ENCODE data around the gene GRB7.
"Not testable (repeated sequence)": the region's sequence is repeated elsewhere in the genome, so short reads cannot be mapped to it uniquely, and the experiment has no call there.

GRB7 gene

DNA sequence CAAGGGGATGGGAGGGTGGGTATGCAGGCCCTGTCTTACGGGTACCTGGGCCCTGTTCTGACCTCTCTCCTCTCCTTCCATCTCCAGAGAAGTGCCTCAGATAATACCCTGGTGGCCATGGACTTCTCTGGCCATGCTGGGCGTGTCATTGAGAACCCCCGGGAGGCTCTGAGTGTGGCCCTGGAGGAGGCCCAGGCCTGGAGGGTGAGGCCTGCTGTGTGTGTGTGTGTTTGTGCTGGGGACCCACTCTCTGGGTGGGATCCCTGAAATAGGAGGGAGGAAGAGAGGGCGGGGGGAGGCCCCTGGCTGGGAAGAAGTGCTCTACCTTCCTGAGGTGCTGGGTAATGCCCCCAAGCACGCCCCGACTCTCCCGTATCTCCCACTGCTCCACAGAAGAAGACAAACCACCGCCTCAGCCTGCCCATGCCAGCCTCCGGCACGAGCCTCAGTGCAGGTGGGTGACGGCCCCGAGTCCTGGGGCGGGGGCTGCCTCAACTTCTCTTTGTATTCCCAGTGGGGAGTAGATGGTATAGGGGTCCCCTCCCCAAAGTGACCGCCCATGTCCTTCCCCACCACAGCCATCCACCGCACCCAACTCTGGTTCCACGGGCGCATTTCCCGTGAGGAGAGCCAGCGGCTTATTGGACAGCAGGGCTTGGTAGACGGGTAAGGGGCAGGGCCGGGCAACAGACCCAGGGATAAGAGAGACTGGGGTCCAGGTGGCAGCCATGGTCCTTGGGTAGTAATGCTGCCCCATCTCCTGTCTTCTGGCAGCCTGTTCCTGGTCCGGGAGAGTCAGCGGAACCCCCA is 7.8 kb downstream of the GRB7 start:
- peaks cover 2% of the 10 kb centered on the region for H3K4me1 Mint-ChIP-seq

DNA sequence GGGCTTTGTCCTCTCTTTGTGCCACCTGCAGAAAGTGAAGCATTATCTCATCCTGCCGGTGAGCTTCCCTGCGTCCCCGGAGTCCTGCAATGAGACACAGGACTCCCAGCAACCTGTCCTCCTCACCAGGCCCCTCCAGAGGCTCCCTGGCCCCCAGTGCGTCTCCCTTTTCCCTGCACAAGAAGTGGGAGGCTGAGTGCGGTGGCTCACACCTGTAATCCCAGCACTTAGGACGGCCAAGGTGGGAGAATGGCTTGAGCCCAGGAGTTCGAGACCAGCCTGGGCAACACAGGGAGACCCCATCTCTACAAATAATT is 8.4 kb downstream of the GRB7 start:
- Mint-ChIP-seq H3K4me1 (no peaks in the 10 kb centered on the region), H3K27me3 (peaks cover 8% of the 10 kb centered on the region), H3K4me3 (no peak overlapping the region), H3K36me3 (no peaks in the 10 kb centered on the region), H3K27ac (no peak overlapping the region), H3K9me3 (no peaks in the 10 kb centered on the region)
- ATAC-seq (ENCODE audit: low read depth): no peak
- no peak for DNase-seq (ENCODE audit: low spot score in 2 of 2)

More for the DNA sequence above, 7.8 kb downstream of the GRB7 start:
- H3K4me3 Mint-ChIP-seq: no peak overlapping the region
- no peak overlapping the region for H3K27ac Mint-ChIP-seq
- H3K27me3 Mint-ChIP-seq: peaks cover 10% of the 10 kb centered on the region
- H3K36me3 Mint-ChIP-seq: no peaks in the 10 kb centered on the region
- ATAC-seq (ENCODE audit: low read depth) (no peak), DNase-seq (ENCODE audit: low spot score in 2 of 2) (no peak)
- no peaks in the 10 kb centered on the region for H3K9me3 Mint-ChIP-seq

DNA sequence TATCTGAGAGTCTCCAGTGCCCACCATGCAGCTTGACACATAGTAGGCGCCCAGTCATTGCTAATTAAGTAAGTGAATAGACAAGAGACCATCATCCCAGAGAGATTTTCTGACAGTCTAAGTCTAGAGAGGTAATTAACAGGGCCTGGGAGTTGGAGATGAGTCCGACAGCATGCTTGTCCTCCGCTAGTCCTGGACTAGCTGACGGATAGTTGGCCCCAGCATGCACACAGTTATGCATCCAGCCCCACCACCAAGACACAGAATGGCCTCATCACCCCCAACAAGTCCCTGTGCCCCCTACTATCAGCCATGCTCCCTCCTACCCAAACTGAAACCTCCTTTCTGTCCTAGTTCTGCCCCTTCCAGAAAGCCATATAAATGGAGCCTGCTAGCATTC is 10.0 kb downstream of the GRB7 start:
- Mint-ChIP-seq H3K4me3 (no peak overlapping the region), H3K27me3 (peaks cover 5% of the 10 kb centered on the region), H3K4me1 (peaks cover 3% of the 10 kb centered on the region), H3K27ac (no peak overlapping the region), H3K36me3 (no peaks in the 10 kb centered on the region), H3K9me3 (no peaks in the 10 kb centered on the region)
- no peak for ATAC-seq (ENCODE audit: low read depth)
- no peak for DNase-seq (ENCODE audit: low spot score in 2 of 2)

DNA sequence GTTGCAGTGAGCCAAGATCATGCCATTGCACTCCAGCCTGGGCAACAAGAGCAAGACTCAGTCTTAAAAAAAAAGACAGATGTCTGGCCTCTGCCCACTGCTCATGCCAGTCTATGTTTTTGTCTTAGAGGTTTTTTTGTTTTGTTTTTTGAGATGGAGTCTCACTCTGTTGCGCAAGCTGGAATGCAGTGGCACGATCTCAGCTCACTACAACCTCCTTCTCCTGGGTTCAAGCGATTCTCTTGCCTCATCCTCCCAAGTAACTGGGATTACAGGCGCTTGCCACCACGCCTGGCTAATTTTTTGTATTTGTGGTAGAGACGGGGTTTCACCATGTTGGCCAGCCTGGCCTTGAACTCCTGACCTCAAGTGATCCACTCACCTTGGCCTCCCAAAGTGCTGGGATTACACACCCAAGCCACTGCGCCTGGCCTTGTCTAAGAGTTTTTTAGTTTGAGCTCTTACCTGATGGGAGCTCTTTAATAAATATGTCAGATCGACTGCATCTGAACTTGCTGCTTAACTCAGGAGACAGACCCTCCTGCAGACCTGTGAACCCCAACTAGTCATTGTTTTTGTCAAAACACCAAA is 10.8 kb downstream of the GRB7 start:
- H3K9me3 Mint-ChIP-seq; H3K27ac Mint-ChIP-seq; H3K36me3 Mint-ChIP-seq; H3K4me1 Mint-ChIP-seq; ATAC-seq (ENCODE audit: low read depth); H3K27me3 Mint-ChIP-seq; H3K4me3 Mint-ChIP-seq; DNase-seq (ENCODE audit: low spot score in 2 of 2): not testable (repeated sequence)

DNA sequence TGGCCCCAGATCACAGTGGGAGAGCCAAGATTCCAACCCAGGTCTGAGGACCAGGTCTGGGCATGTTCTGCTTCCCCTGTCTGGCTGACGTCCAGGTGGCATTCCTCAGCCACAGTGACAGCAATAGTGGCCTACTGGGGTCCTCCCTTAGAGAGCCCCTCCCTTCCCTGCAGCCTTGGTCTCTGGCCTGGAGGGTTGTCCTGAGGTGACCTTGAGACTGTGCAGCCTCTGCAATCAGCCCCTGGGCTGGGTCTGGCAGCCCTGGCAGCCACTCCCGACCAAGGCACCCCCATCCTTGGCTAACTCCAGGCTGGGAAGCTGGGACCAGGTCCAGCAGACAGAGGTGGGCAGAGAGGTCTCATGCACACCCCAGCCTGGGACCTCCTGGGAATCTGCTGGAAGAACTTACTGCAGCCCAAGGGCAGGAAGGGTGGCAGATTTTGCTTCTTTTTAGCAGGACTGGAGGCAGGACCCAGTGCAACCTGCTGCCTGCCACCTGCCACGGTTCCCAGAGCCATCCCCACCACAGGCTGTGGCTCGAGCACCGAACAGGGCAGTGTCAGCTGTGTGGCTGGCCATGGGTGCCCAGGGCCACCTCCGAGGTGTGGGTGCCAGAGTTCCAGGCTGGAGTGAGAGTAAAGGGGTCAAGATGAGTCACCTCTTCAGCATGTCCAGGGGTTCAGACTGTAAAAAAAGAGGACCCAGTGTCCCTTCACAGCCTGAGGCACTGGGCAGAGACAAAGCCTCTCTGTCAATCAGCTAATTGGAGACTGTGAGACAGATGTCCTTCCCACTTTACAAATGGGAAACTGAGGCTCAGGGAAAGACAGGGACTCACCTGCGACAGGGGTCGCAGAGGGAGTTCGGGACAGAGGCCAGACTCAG is 12.6 kb downstream of the GRB7 start:
- H3K27ac Mint-ChIP-seq: no peak overlapping the region

DNA sequence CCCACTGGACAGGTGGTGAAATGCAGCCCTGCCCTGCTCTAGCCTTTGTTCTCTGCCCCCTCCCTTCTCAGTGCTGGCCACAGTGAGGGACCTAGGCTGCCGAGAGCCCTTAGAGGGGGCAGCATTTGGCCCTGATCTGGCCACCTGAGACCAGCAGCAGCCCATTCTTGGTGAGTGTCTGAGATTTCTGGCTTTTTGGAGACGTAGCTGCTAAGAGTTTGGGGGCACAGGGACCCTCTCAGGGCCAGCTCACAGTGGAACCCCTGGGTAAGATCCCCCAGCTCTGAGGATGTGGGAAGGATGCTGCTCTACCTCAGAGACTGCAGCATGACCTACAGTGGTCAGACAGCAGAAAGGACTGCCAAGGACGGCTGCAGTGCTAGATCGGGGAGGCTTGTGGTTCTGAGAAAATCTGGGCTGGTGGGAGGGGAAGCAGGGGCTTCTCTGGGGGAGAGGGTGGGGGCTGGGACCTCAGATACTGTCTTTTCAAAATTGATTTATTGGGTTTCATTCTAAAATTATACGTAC is 13.3 kb downstream of the GRB7 start:
- no peak for DNase-seq (ENCODE audit: low spot score in 2 of 2)
- Mint-ChIP-seq H3K27ac (no peak overlapping the region), H3K4me3 (no peak overlapping the region), H3K9me3 (no peaks in the 10 kb centered on the region), H3K4me1 (peaks cover 17% of the 10 kb centered on the region), H3K36me3 (no peaks in the 10 kb centered on the region), H3K27me3 (no peaks in the 10 kb centered on the region)
- ATAC-seq (ENCODE audit: low read depth): no peak

More for the DNA sequence above, 12.6 kb downstream of the GRB7 start:
- ATAC-seq (ENCODE audit: low read depth) (no peak), DNase-seq (ENCODE audit: low spot score in 2 of 2) (no peak)
- Mint-ChIP-seq H3K4me3 (no peak overlapping the region), H3K4me1 (peaks cover 10% of the 10 kb centered on the region), H3K9me3 (no peaks in the 10 kb centered on the region), H3K27me3 (no peaks in the 10 kb centered on the region), H3K36me3 (no peaks in the 10 kb centered on the region)

DNA sequence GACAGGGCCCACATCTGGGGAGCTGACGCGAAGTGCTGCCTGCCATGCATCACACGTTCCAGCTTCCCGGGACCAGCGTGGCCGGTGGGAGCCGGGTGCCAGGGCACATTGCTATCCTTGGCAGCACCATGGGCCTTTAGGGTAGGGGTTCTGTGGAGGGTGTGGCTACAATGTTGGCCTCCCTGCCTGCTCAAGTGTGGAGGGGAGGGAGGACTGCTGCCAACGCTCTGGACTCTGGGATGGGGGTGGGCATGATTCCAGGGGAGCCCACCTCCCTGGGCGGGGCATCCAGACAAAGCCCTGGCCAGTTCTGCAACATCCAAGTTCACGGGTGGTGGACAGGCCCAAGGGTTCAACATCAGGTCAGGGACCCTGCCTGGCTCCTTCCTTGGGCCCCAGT is 13.9 kb downstream of the GRB7 start:
- no peak overlapping the region for H3K4me3 Mint-ChIP-seq
- no peaks in the 10 kb centered on the region for H3K27me3 Mint-ChIP-seq
- ATAC-seq (ENCODE audit: low read depth): no peak
- DNase-seq (ENCODE audit: low spot score in 2 of 2): no peak
- H3K36me3 Mint-ChIP-seq: no peaks in the 10 kb centered on the region
- H3K27ac Mint-ChIP-seq: no peak overlapping the region
- peaks cover 22% of the 10 kb centered on the region for H3K4me1 Mint-ChIP-seq
- no peaks in the 10 kb centered on the region for H3K9me3 Mint-ChIP-seq

DNA sequence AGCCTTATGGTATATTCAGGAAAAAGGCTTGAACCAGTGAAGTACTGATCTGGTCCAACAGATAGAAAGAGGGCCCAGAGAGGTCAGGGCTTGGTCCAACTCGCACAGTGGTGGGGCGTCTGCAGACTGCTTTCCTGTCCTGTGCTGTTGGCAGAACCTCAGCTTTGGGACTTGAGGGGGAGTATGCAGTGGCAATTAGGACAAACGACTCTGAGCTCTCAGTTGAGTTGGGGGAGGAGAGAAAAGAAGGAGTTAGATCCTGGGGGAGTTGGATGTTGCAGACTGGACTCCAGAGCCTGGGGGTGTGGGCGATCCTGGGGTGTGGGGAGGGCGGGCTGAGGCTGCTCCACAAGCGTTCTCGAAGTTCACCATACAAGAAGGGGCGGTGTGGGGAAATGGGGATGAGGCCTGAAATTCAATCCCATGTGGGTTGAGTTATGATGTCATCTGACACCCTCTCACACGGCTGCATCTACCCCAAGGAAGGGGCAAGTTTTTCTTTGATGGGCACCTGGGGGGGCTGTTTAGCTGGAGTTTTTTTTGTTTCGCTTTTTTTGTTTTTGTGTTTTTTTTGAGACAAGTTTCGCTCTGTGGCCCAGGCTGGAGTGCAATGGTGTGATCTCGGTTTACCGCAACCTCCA is 14.6 kb downstream of the GRB7 start:
- H3K27me3 Mint-ChIP-seq: no peaks in the 10 kb centered on the region
- no peaks in the 10 kb centered on the region for H3K36me3 Mint-ChIP-seq
- peak overlapping the region; percentile 66 for H3K4me3 Mint-ChIP-seq
- H3K9me3 Mint-ChIP-seq: no peaks in the 10 kb centered on the region
- no peak for DNase-seq (ENCODE audit: low spot score in 2 of 2)
- ATAC-seq (ENCODE audit: low read depth): no peak
- peak overlapping the region; percentile 66 for H3K27ac Mint-ChIP-seq
- peaks cover 28% of the 10 kb centered on the region for H3K4me1 Mint-ChIP-seq

DNA sequence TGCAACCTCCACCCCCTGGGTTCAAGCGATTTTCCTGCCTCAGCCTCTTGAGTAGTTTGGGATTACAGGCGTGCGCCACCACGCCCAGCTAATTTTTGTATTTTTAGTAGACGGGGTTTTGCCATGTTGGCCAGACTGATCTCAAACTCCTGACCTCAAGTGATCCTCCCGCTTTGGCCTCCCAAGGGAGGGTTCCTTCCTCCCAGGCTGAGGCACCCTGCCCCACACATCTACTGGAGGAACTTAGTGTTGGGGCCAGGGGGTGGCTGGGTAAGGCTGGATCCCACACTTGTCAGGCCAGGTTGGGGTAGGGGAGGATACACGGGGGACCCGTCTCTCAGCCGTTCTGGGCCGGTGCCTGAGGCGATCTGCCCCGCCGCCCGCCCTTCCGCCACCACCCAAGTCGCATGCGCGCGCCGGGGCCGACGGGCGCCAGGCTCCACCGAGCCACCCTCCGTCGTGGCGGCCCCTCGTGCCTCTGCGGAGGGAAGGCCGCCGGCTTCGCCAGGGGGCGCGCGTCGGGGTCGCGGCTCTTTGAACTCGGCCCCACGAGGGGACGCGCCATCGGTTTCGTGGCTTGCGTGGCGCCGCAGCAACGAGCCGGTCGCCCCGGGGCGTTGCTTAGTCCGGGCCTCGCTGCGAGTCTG is 15.9 kb downstream of the GRB7 start:
- peaks cover 41% of the 10 kb centered on the region for H3K4me1 Mint-ChIP-seq
- H3K27me3 Mint-ChIP-seq: no peaks in the 10 kb centered on the region
- H3K4me3 Mint-ChIP-seq: peak overlapping the region; percentile 79
- peak overlapping the region; percentile 98 for H3K27ac Mint-ChIP-seq
- DNase-seq (ENCODE audit: low spot score in 2 of 2) (no peak), ATAC-seq (ENCODE audit: low read depth) (peak; percentile 27)
- no peaks in the 10 kb centered on the region for H3K36me3 Mint-ChIP-seq
- H3K9me3 Mint-ChIP-seq: no peaks in the 10 kb centered on the region

DNA sequence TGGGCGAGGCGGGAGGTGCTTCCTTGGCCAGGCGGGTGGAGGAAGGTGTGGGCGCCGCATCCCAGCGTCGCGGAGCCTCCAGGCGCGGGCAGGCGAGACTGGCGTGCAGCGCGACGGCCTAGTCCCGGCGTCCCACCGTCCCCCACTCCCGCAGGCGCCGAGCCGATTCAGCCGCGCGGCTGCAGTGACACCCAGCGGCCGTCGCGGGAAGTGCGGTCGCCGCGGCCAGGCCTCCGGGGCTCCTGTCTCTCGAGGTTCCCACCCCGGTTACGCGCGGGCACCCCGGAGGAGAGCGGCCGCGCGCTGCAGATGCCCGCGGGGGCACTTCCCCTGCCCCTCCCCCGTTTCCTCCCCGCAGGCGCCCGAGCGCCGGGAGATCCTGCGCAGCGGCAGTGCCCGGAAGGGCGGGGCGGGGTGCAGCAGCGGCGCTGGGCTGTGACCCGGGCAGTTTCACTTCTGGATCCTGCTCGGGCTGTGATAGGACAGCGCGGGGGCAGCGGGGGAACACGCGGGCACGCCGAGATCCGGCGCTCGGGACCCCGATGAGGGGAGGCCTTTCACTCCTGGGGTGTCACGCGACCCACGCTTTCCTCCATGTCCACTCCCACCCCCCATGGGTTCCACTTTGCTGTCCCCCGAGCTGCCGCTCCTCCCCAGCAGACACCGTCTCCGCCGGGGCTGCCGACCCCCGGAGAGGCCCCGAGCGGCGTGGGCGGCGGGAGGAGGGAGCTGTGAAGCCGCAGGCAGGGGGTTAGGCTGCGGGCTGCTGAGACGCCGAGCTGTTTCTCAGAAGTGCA is 16.6 kb downstream of the GRB7 start:
- Mint-ChIP-seq H3K9me3 (no peaks in the 10 kb centered on the region), H3K36me3 (peaks cover 2% of the 10 kb centered on the region), H3K27ac (peak overlapping the region; percentile 98), H3K4me1 (peaks cover 46% of the 10 kb centered on the region), H3K4me3 (peak overlapping the region; percentile 79), H3K27me3 (no peaks in the 10 kb centered on the region)
- ATAC-seq (ENCODE audit: low read depth): peak; percentile 72
- DNase-seq (ENCODE audit: low spot score in 2 of 2): peak; percentile 99

DNA sequence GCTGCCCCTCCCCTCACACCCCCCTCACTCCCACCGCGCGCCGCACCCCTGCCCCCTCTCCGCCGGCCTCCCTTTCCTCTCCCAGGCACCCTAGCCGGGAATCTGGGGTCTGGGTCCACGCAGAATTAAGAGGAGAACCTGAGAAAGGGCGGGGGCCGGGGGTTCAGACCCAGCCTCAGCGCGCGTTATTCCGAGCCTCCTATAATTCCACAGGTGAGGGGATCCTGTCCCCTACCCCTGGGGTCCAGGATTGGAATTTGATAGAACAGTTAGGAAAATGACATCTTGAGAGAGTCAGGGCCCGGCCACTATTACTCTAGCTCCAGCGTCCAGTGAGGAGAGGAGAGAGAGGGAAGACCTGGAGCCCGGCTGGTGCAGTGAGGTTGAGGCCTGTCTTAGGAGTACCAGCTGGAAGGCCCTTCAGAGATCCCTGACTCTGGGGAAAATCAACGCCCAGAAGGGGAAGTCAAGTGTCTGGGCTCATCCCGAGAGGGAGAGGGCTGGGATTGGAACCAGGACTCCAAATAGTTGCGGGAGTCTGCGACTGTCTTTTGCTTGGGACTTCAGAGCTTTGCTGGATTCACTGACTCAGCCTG is 17.3 kb downstream of the GRB7 start:
- Mint-ChIP-seq H3K9me3 (no peaks in the 10 kb centered on the region), H3K4me1 (peaks cover 51% of the 10 kb centered on the region), H3K27me3 (no peaks in the 10 kb centered on the region), H3K4me3 (peak overlapping the region; percentile 79), H3K27ac (peak overlapping the region; percentile 98), H3K36me3 (peaks cover 2% of the 10 kb centered on the region)
- no peak for ATAC-seq (ENCODE audit: low read depth)
- DNase-seq (ENCODE audit: low spot score in 2 of 2): peak; percentile 29 to 51

DNA sequence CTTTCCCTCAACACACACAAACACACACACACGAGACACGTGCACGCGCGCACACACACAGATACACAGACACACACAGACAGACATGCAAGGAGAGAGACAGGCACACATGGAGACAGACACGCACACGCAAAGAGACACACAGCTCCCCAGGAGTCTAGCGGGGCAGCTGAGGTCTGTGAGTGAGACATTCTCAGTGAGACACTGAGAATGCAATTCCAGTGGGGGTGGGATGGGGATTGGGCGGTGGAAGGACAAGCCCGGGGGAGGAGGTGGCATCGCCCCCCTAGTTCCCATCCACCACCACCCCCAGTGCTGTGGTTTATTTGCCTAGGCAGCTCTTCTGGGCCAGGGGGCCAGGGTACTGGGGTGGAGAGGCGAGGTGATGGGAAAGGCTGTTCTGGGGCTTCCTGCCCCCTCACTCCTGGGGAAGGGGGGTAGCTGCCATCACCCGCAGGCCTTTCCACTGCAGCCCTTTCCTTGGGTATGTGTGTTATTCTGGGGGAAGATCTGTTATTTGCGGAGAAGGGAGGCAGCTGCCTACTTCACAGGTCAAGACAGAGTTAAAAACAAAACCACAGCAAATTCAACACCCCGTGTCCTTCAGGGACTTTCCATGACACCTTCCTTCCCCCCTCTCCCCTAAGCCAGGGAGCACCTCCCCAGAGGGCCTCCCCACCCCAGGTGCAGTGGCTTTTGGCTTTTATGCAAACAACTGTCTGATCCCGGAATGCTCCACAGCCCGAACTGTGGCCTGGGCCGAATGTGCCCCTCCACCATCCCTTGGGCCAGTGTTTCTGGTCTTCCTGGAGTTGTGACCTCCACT is 18.0 kb downstream of the GRB7 start:
- H3K4me3 Mint-ChIP-seq: peak overlapping the region; percentile 79
- H3K27ac Mint-ChIP-seq: peak overlapping the region; percentile 98
- ATAC-seq (ENCODE audit: low read depth) (peak; percentile 46), DNase-seq (ENCODE audit: low spot score in 2 of 2) (peak; percentile 64 to 84)
- H3K4me1 Mint-ChIP-seq: peaks cover 51% of the 10 kb centered on the region
- no peaks in the 10 kb centered on the region for H3K27me3 Mint-ChIP-seq
- H3K36me3 Mint-ChIP-seq: peaks cover 2% of the 10 kb centered on the region
- H3K9me3 Mint-ChIP-seq: no peaks in the 10 kb centered on the region
